NCI-H1417 (cell line): ENCODE data around the gene ASPSCR1.
A peak's percentile ranks its signal among the peaks of the same experiment; 100 is the strongest.
"Not testable (repeated sequence)": the region's sequence is repeated elsewhere in the genome, so short reads cannot be mapped to it uniquely, and the experiment has no call there.

Source experiments
- DNase-seq, 3 experiments: peaks; one replicate each; lab custom pipeline; 2025; lab: John Stamatoyannopoulos, UW

Gene ASPSCR1

GRCh38 chr17:82023447-82024241 lies 46.2 kb downstream of the ASPSCR1 start:
- DNase-seq: peak in 2 of 3 experiments; percentile 29 to 86

- DNase-seq: no peak
These were observed 47.4 kb downstream of the ASPSCR1 start for GRCh38 chr17:82024859-82025258.

DNA sequence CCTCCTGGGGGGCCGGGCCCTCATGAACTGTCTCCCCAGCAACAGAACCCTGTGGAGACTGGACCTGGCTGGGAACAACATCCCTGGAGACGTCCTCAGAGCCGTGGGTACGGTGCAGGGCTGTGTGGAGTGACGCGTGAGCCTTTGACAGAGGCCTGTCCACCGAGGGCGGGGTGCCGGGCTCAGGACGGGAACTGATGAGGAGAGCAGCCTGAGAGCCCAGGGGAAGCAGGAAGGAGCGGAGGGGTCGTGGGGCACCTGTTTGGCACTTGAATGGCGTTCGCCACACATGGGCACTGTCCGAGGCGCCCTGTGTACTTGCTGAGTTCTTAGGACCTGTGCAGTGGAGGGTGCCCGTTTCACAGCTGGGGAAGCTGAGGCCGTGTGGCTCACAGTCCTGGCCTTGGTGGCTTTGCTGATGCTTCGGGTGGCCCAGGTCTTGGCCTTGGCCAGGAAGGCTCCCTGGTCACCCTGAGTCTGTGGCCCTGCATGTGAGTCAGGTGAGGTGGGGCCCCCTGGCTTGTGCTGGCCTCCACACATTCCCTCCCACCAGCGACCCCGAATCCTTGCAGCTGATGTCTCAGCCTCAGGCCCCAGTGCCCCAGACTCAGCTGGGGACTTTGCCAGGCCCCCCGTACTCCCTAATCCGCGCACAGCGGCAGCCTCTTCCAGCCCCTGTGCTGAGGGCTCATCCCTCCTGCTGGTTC lies 48.1 kb downstream of the ASPSCR1 start:
- DNase-seq: no peak

- DNase-seq: no peak
These were observed 50.8 kb downstream of the ASPSCR1 start for GRCh38 chr17:82028246-82028645.

GRCh38 chr17:82028966-82029365 lies 51.5 kb downstream of the ASPSCR1 start:
- no peak for DNase-seq

DNA sequence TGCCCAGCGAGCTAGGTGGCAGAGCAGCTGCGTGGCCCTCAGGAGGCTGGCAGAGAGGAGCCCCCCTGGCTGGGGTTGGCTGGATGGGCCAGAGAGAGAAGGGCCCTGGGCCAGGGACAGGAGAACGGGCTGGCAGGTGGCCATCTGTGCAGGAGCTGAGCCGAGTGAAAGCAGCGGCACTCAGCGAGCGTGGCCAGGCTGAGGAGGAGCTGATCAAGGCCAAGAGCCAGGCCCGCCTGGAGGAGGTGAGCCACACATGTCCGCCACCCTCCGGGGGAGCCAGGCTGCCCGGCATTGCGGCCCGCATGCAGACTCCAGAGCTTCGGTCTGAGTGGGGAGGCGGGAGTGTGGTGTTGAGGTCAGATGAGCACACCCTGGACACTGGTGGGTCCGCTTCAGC lies 52.0 kb downstream of the ASPSCR1 start:
- DNase-seq: no peak

DNA sequence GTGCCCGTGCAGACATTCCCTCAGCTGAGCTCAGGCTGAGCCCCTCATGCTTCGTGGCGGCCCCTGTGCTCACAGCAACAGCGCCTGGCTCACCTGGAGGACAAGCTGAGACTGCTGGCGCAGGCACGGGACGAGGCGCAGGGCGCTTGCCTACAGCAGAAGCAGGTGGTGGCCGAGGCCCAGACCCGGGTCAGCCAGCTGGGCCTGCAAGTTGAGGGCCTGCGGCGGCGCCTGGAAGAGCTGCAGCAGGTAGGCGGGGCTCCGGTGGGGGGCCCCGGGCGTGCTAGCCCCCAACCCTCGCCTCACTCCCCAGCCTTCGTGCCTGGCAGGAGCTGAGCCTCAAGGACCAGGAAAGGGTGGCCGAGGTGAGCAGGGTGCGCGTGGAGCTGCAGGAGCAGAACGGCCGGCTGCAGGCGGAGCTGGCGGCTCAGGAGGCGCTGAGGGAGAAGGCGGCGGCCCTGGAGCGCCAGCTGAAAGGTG lies 52.6 kb downstream of the ASPSCR1 start:
- DNase-seq: peak in 1 of 3 experiments; percentile 51

DNA sequence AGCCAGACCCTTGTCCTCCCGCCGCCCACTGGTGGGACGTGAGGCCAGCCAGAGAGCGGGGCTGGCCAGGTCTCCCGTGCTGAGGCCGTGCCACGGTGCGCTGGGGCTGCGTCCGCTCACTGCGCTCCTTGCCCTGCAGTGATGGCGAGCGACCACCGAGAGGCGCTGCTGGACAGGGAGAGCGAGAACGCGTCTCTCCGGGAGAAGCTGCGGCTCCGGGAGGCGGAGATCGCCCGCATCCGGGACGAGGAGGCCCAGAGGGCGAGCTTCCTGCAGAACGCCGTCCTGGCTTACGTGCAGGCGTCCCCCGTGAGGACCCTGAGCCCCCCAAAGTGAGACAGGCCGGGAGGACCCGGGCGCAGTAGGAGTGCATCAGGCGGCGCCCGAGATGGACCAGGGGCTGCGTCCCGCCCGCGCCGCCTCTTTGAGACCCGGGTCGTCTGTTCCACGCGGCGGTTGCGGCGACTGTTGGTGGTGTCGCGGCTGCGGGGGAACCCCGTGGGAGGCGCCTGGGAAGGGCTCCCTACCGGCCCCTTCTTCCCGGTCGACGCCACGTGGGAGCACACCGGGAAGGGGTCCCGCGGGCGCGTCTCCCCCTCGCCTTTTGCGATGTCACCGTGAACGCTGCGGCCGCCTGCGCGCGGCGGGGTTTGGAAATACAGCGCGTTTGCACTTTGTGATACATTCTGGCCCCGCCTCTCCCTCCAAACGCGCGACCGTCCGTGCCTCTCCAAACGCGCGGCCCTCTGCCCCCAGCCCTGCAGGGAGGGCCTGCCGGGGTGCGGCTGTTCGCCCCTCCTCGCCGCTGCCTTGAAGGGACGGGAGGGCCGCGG lies 53.3 kb downstream of the ASPSCR1 start:
- DNase-seq: peak; percentile 79 to 86 (median 83)

DNA sequence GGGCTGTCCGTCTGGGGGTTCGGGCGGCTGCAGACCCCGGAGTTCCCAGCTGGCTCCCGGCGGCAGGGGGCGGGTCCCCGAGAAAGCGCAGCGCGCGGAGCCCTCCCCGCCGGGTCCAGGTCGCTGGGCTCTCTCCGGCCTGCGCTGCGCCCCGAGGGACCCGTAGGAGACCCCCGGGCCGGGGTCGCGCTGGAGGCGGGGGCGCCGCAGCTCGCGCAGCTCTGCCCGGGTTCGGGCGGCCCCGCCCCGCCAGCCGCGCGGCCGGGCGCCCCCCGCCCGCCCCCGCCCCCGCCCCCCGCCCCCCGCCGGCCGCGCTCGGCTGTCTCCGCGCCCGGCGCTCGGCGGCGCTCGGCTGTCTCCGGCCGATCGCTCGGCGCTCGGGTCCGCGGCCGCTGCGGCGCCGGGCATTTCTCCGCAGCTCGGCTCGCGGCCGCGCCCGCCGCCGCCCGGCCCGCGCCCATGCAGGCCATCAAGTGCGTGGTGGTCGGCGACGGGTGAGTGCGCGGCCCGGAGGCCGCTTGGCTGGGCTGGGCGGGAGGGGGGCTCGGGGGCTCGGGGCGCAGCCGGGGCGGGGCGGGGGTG lies 54.0 kb downstream of the ASPSCR1 start, which contains the start of gene RAC3:
TSS of gene RAC3 (plus strand) at position 376 of the 582 bp plus-strand sequence. CDS start at position 460, 84 bp downstream.
- DNase-seq: peak; percentile 42 to 84 (median 54)

DNA sequence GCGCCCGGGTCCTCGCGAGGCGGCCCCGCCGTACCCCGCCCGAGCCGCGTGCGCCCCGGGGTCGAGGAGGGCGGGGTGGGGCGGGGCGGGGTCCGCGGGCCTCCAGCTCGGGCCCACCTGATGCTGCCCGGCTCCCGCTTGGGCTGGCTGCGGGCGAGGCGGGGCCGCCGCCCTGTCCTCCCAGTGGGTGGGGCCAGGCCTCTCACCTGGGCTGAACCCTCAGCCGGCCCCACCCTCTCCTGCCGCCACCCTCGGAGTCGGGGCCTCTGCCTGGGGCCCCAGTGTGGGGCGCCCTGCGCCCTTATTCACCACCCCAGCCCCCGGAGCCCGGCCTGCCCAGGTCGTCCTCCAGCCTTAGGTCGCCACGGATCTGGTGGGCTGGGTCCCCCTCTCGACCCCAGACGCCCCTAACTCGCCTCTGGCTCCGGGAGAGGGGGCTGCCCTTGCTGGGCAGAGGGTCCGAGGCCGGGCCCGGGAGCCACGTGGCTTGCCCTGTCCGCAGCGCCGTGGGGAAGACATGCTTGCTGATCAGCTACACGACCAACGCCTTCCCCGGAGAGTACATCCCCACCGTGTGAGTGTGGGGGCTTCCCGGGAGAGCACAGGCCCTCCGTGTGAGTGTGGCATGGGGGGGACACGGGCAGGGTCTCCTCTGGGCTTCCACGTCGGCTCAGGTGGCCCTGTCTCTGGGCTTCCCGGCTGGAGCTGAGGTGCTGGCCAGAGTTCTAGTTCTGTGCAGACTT lies 54.6 kb downstream of the ASPSCR1 start:
- peak; percentile 36 to 44 (median 37) for DNase-seq

GRCh38 chr17:82033359-82034085 lies 56.1 kb downstream of the ASPSCR1 start:
- DNase-seq: no peak

DNA sequence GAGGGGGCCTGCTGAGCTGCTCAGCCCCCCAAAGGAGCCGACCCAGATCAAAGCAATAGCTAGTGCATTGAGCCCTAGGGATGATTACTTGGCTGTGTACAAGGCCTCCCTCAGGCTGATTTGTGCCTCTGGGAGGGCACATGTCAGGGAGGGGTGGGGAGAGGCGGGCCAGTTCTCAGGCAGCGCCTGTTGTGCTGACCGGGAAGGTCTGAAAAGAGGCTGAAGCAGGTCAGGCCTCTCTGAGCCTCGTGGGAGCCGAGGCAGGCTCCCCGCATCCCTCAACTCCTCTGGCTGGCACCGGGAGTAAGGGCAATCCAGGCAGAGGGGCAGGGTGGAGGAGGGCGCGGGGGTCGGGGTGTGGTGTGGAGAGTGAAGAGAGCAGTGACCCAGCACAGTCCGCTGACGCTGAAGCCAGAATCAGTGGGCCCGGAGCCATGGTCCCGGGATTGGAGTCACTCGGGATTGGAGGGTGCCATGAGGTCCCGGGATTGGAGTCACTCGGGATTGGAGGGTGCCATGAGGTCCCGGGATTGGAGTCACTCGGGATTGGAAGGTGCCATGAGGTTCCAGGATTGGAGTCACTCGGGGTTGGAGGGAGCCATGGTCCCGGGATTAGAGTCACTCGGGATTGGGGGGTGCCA lies 57.1 kb downstream of the ASPSCR1 start:
- DNase-seq: no peak

- no peak for DNase-seq
These were observed 58.1 kb downstream of the ASPSCR1 start for GRCh38 chr17:82035488-82035887.

DNA sequence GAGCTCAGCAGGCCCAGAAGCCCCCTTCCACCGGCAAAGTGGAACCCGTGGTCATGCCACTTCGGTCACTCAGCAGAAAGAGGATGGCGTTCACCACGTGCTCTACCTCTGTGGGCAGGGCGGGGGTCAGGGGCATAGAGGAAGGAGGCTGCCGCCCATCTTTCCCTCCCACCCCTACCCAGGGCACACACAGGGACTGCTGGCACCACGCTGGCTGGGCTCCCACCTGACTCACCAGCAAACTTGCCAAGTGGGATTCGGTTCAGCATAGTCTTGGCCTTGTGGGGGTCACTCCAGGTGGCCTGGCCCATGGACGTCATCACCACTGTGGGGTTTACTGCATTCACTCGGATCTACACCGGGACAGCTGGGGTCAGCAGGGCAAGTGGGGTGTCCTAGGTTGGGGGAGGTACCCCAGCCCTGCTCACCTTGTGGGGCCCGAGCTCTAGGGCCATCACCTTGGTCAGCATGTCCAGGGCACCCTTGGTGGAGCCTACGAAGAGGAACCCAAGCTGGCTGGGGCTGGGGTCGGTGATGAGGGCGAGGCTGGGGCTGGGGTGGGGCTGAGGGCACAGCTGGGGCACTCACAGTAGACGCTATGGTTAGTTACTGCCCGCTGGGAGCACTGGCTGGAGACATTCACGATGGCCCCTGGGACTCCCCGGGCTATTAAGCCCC lies 58.7 kb downstream of the ASPSCR1 start:
- no peak for DNase-seq

DNA sequence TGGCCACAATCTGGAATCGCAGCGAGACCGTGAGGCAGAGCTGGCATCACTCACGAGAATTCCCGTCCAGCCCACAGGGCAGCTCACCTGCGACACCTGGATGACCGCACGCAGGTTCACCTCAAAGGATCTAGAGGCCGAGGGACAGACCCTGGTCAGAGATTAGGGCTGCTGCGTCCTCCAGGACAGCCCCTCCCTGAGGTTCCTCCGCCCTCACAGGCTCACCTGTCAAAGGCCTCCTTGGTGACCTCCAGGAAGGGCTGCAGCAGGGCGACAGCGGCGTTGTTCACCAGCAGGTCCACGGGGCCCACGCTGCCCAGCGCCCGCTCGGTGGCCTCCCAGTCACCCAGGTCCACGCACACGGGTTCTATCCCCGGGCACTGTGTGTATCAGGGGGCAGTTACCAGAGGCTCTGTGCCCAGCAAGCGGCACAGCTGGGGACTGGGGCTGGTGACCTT lies 59.2 kb downstream of the ASPSCR1 start:
- no peak for DNase-seq

DNA sequence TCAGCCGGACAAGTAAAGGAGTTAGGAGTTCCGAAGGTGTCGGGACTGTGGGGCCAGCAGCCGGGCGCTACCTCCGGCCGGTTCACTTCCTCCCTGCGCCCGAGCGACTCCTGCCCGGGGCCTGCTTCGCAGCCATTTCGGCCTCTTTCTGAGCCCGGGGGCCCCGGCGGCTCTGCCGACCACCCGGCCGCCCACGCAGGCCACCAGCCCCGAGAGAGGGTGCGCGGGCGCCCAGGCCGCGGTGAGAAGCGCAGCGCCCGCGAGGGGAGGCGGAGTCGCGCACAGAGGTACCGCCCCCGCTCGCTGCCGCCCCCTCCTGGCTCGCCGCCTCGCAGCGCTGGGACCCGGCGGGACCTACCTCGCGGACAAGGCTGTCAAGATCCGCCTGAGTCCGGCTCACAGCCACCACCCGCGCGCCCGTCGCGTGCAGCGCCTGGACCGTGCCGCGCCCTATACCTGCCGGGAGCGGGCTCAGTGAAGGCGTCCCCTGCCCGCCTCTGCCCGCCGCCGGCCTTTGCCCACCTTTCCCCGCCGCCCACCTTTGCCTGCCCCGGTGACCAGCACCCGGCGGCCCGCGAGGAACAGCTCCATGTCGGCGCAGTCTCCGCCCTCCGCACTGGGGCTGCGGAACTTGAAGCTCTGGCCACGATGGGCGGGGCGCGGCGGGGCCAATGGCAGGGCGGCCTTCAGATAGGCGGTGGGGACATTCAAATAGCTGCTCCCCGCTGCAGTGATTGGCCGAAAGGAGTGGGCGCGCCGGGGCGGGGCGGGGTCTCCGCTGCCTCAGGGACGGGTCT lies 59.9 kb downstream of the ASPSCR1 start, which contains the start of gene DCXR:
TSS of gene DCXR (minus strand) at position 606 of the 797 bp plus-strand sequence. CDS start at position 591, 15 bp downstream.
- DNase-seq: peak; percentile 94 to 97 (median 95)

- DNase-seq: no peak
These were observed 60.4 kb downstream of the ASPSCR1 start for GRCh38 chr17:82037889-82038195.

- not testable (repeated sequence) for DNase-seq
These were observed 61.5 kb downstream of the ASPSCR1 start for GRCh38 chr17:82038796-82039409.
